Muscle of leg (tissue), 11 donors: ENCODE results near the gene TRIB2. TPM values are rescaled to one million over a fixed set of nuclear protein-coding genes. Genes with fewer than 3 reads are reported as not detected.

Experiments used
- DNase-seq: peaks from one replicate; pipeline ENCODE4 v3.0.0; 2013
- H3K27ac ChIP-seq: one replicate; pipeline ENCODE4 v1.5.1; 2013; ENCODE audit warnings: mild to moderate bottlenecking, low read length, control low read depth
- H3K27me3 ChIP-seq: one replicate; pipeline ENCODE4 v1.6.1; 2013; ENCODE audit warnings: low read length; ENCODE audit not compliant: control insufficient read depth, insufficient read depth
- H3K36me3 ChIP-seq: one replicate; pipeline ENCODE4 v1.6.1; 2013; ENCODE audit warnings: low read length; ENCODE audit not compliant: control insufficient read depth, insufficient read depth
- H3K4me1 ChIP-seq: one replicate; pipeline ENCODE4 v1.6.1; 2013; ENCODE audit warnings: low read length; ENCODE audit not compliant: control insufficient read depth, insufficient read depth
- H3K4me3 ChIP-seq: one replicate; pipeline ENCODE4 v1.5.1; 2013; ENCODE audit warnings: low read length, control low read depth
- H3K9me3 ChIP-seq: replicated peaks from 2 replicates; pipeline ENCODE4 v1.6.1; 2013; ENCODE audit warnings: low read depth, low read length; ENCODE audit not compliant: control insufficient read depth
- WGBS: methylation state at CpG from one replicate; pipeline ENCODE4 v1.1.5; 2013; ENCODE audit warnings: missing lambda C conversion rate; ENCODE audit not compliant: insufficient coverage; 5-methylcytosine and 5-hydroxymethylcytosine counted together
- polyA plus RNA-seq, 8 donors: library from polyadenylated mRNA; unstranded; fragments of 120-200 nt; gene quantifications; one replicate each; pipeline versions ENCODE4 v1.2.1 to v1.2.3, GENCODE V29; 2013; ENCODE audit warnings: inconsistent platforms in 1 of 8, low replicate concordance in 1 of 8; ENCODE audit not compliant: insufficient read length in 8 of 8, insufficient read depth in 1 of 8
- total RNA-seq: library from RNA; stranded (reverse); fragments of 120-200 nt; gene quantifications from one replicate; pipeline ENCODE4 v1.2.4, GENCODE V29; 2013

Gene TRIB2
- total and polyA plus RNA-seq, 9 donors = 36.1 to 93.7 (median 64.2) TPM

DNA sequence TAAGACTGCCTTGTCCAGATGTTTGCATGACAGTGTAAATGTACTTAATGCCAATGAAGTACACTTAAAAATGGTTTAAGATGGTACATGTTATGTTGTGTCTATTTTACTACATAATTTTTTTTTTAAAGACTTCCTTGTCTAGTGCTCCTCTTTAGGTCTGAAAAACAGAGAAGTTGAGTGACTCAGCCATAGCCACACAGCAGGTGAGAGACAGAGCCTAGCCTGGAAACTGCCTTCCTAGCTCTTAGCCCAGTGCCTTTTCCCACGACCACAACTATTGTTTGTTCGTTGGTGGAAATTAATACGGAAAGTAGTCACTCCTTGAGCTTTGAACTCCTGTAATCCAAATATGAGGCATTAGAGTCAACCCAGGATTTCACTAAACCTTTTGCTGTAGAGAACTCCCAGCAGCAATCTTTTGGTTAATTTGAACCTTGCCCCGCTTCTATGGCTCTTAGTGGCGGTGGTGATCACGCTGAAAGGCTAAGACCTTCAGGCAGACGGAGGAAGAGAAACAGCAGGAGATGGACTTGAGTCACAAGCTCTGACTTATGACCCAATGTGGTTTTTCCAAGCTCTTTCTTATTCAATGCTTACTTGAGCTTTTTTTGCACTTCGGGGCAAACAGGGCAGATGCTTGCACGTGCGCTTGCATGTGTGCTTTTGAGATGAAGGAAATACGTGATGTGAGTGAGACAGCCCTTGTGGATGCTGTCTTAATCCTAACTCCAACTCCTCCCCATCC, 21.2 kb downstream of the TRIB2 start:
- no peaks in the 10 kb centered on the region for H3K9me3 ChIP-seq
- 85% methylated on average over 6 of the region's 11 CpGs for WGBS
- H3K27me3 ChIP-seq = no peaks in the 10 kb centered on the region
- DNase-seq = no peak
- no peak overlapping the region for H3K27ac ChIP-seq
- H3K4me3 ChIP-seq = no peak overlapping the region
- peaks cover 88% of the 10 kb centered on the region for H3K36me3 ChIP-seq
- peaks cover 17% of the 10 kb centered on the region for H3K4me1 ChIP-seq

GRCh38 chr2:12739721-12740254, 23.1 kb downstream of the TRIB2 start:
- H3K4me3 ChIP-seq = no peak overlapping the region
- H3K36me3 ChIP-seq = peaks cover 79% of the 10 kb centered on the region
- 98% methylated on average over 8 of the region's 9 CpGs for WGBS
- no peaks in the 10 kb centered on the region for H3K9me3 ChIP-seq
- H3K4me1 ChIP-seq = peaks cover under 1% of the 10 kb centered on the region
- no peaks in the 10 kb centered on the region for H3K27me3 ChIP-seq
- DNase-seq = no peak
- no peak overlapping the region for H3K27ac ChIP-seq

- Histone ChIP-seq H3K27me3 (no peaks in the 10 kb centered on the region), H3K9me3 (no peaks in the 10 kb centered on the region), H3K27ac (no peak overlapping the region), H3K4me3 (no peak overlapping the region), H3K36me3 (peaks cover 63% of the 10 kb centered on the region), H3K4me1 (no peaks in the 10 kb centered on the region)
- no peak for DNase-seq
- WGBS = 8% methylated on average over 2 of the region's 3 CpGs
These were observed 24.6 kb downstream of the TRIB2 start for GRCh38 chr2:12741380-12741779.

DNA sequence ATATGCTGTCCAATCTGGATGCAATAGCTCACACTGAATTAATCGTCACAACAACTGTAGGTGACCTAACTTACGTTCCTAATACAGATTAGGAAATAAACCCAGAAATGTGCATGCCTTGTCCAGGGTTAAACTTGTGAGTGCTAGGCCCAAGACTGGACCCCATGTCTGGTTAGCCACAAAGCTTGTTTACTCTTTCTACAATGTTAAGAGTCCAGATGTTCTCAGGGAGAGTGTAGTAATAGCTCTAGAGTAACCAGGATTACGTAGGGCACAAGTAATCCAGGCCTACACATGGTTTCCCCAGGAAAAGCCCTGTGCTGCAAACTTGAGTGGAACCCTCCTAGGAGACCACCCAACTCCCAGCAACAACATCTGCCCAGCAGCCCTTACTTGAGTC, 26.2 kb downstream of the TRIB2 start:
- 76% methylated on average over 2 of the region's 3 CpGs for WGBS
- Histone ChIP-seq H3K9me3 (peaks cover 3% of the 10 kb centered on the region), H3K4me1 (no peaks in the 10 kb centered on the region), H3K36me3 (peaks cover 51% of the 10 kb centered on the region), H3K27me3 (no peaks in the 10 kb centered on the region), H3K27ac (no peak overlapping the region), H3K4me3 (no peak overlapping the region)
- no peak for DNase-seq

GRCh38 chr2:12750166-12750905, 33.6 kb downstream of the TRIB2 start:
- no peak for DNase-seq
- no peak overlapping the region for H3K4me3 ChIP-seq
- H3K4me1 ChIP-seq = peaks cover 5% of the 10 kb centered on the region
- H3K27ac ChIP-seq = no peak overlapping the region
- 93% methylated on average over 3 of the region's 7 CpGs for WGBS
- H3K36me3 ChIP-seq = no peaks in the 10 kb centered on the region
- peaks cover 3% of the 10 kb centered on the region for H3K9me3 ChIP-seq
- no peaks in the 10 kb centered on the region for H3K27me3 ChIP-seq

DNA sequence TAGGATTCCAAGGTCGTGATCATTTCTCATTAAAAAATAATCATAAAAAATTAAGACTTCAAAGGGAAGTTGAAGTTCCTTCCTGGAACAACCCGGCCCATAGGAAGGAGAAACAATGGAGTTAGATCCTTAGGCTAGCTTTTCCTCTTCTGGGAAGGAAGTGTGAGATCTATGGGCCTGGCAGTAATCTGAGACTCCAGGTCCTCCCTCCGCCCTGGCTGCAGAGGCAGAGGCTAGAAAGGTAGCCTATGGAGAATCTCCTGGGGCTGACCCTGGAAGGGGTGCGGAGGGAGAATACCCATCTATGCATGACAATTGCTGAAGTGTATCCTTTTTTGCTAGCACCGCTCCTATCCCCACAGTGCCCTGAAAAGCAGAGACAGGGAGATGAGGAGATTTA, 37.9 kb downstream of the TRIB2 start:
- Histone ChIP-seq H3K27ac (no peak overlapping the region), H3K4me1 (peaks cover 5% of the 10 kb centered on the region), H3K4me3 (no peak overlapping the region), H3K9me3 (no peaks in the 10 kb centered on the region), H3K27me3 (no peaks in the 10 kb centered on the region), H3K36me3 (no peaks in the 10 kb centered on the region)
- 64% methylated on average over 2 of the region's 5 CpGs for WGBS
- DNase-seq = no peak

DNA sequence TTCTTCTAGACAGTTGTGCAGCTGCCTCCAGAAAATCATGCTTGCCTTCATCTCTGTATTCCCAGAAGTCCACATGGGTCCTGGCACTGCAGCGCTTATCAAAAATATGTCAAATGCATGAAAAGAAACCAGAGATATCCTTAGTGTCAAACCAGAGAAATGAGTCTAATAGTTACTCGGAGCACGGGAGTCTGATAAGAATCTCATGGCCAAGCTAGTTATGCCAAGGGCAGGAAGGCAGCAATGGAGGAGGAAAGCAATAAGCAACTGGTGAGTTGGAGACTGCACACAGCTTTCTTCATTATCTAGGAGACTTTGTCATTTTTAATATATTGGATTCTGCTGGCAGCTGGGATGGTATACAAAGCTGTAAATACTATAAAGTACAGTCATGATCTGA, 38.6 kb downstream of the TRIB2 start:
- no peaks in the 10 kb centered on the region for H3K9me3 ChIP-seq
- DNase-seq = no peak
- H3K4me1 ChIP-seq = peaks cover 5% of the 10 kb centered on the region
- WGBS = 89% methylated on average over 3 of the region's 3 CpGs
- H3K27me3 ChIP-seq = no peaks in the 10 kb centered on the region
- H3K4me3 ChIP-seq = no peak overlapping the region
- no peaks in the 10 kb centered on the region for H3K36me3 ChIP-seq
- H3K27ac ChIP-seq = no peak overlapping the region

GRCh38 chr2:12759248-12759647, 42.5 kb downstream of the TRIB2 start:
- Histone ChIP-seq H3K4me1 (peaks cover 5% of the 10 kb centered on the region), H3K4me3 (no peak overlapping the region), H3K27me3 (no peaks in the 10 kb centered on the region), H3K27ac (no peak overlapping the region), H3K36me3 (no peaks in the 10 kb centered on the region), H3K9me3 (no peaks in the 10 kb centered on the region)
- DNase-seq = peak; percentile 49
- WGBS = 100% methylated on average over 1 of the region's 4 CpGs

- H3K4me3 ChIP-seq = no peak overlapping the region
- no peaks in the 10 kb centered on the region for H3K36me3 ChIP-seq
- no peaks in the 10 kb centered on the region for H3K9me3 ChIP-seq
- H3K4me1 ChIP-seq = no peaks in the 10 kb centered on the region
- no peaks in the 10 kb centered on the region for H3K27me3 ChIP-seq
- H3K27ac ChIP-seq = no peak overlapping the region
- WGBS = no CpG with 5 or more reads among the region's 6 CpGs
- no peak for DNase-seq
These were observed 44.4 kb downstream of the TRIB2 start for GRCh38 chr2:12761104-12761503.

- no CpG with 5 or more reads among the region's 2 CpGs for WGBS
- Histone ChIP-seq H3K4me3 (no peak overlapping the region), H3K9me3 (no peaks in the 10 kb centered on the region), H3K27ac (no peak overlapping the region), H3K27me3 (no peaks in the 10 kb centered on the region), H3K36me3 (no peaks in the 10 kb centered on the region), H3K4me1 (no peaks in the 10 kb centered on the region)
- no peak for DNase-seq
These were observed 45.6 kb downstream of the TRIB2 start for GRCh38 chr2:12762337-12762736.
